ENCODE results near the gene KCNK16.
"Not testable (repeated sequence)": the region's sequence is repeated elsewhere in the genome, so short reads cannot be mapped to it uniquely, and the experiment has no call there.

The KCNK16 gene

GRCh38 chr6:39304951-39305350, 17.6 kb downstream of the KCNK16 start:
- no peak for DNase-seq

- no peak for DNase-seq
Measured at GRCh38 chr6:39303425-39304153, 18.9 kb downstream of the KCNK16 start.

GRCh38 chr6:39302669-39303424, 19.7 kb downstream of the KCNK16 start:
- DNase-seq: peak; percentile 84

GRCh38 chr6:39302011-39302410, 20.5 kb downstream of the KCNK16 start:
- DNase-seq: no peak

- peak; percentile 72 for DNase-seq
Measured at GRCh38 chr6:39301606-39302005, 20.9 kb downstream of the KCNK16 start.

GRCh38 chr6:39300739-39301138, 21.8 kb downstream of the KCNK16 start:
- no peak for DNase-seq

- DNase-seq: no peak
Measured at GRCh38 chr6:39298061-39298460, 24.4 kb downstream of the KCNK16 start.

GRCh38 chr6:39296745-39297640, 25.5 kb downstream of the KCNK16 start:
- no peak for DNase-seq

- no peak for DNase-seq
Measured at GRCh38 chr6:39295611-39296011, 26.9 kb downstream of the KCNK16 start.

GRCh38 chr6:39294899-39295298, 27.6 kb downstream of the KCNK16 start:
- no peak for DNase-seq

GRCh38 chr6:39294133-39294532, 28.4 kb downstream of the KCNK16 start:
- no peak for DNase-seq

GRCh38 chr6:39292637-39293036, 29.9 kb downstream of the KCNK16 start:
- no peak for DNase-seq

- DNase-seq: no peak
Measured at GRCh38 chr6:39289490-39289889, 33.0 kb downstream of the KCNK16 start.

GRCh38 chr6:39287601-39288000, 34.9 kb downstream of the KCNK16 start:
- DNase-seq: no peak

GRCh38 chr6:39286596-39286995, 35.9 kb downstream of the KCNK16 start:
- not testable (repeated sequence) for DNase-seq

GRCh38 chr6:39282774-39283173, 39.7 kb downstream of the KCNK16 start:
- DNase-seq: no peak

GRCh38 chr6:39281312-39281980, 41.1 kb downstream of the KCNK16 start:
- DNase-seq: no peak

- no peak for DNase-seq
Measured at GRCh38 chr6:39280247-39280731, 42.2 kb downstream of the KCNK16 start.

- no peak for DNase-seq
Measured at GRCh38 chr6:39279539-39279938, 43.0 kb downstream of the KCNK16 start.

- DNase-seq: no peak
Measured at GRCh38 chr6:39276379-39276995, 46.0 kb downstream of the KCNK16 start.

GRCh38 chr6:39274903-39275302, 47.6 kb downstream of the KCNK16 start:
- no peak for DNase-seq

GRCh38 chr6:39274471-39274870, 48.0 kb downstream of the KCNK16 start:
- no peak for DNase-seq

Data from islet precursor cell (in vitro differentiated cells).